ENCODE results near the gene MRTFA.

The MRTFA gene

GRCh38 chr22:40484906-40485669, 151.4 kb downstream of the MRTFA start:
- DNase-seq, result no peak

- no peak for DNase-seq
These were observed 153.6 kb downstream of the MRTFA start for GRCh38 chr22:40482886-40483285.

GRCh38 chr22:40482391-40482790, 154.1 kb downstream of the MRTFA start:
- DNase-seq, result no peak

- DNase-seq, result no peak
These were observed 155.5 kb downstream of the MRTFA start for GRCh38 chr22:40480996-40481395.

- no peak for DNase-seq
These were observed 156.5 kb downstream of the MRTFA start for GRCh38 chr22:40479887-40480538.

- no peak for DNase-seq
These were observed 157.3 kb downstream of the MRTFA start for GRCh38 chr22:40479126-40479800.

GRCh38 chr22:40478338-40479125, 158.0 kb downstream of the MRTFA start:
- DNase-seq, result no peak

- no peak for DNase-seq
These were observed 158.7 kb downstream of the MRTFA start for GRCh38 chr22:40477683-40478337.

- no peak for DNase-seq
These were observed 160.2 kb downstream of the MRTFA start for GRCh38 chr22:40476341-40476740.

GRCh38 chr22:40473703-40474102, 162.8 kb downstream of the MRTFA start:
- no peak for DNase-seq

- no peak for DNase-seq
These were observed 163.9 kb downstream of the MRTFA start for GRCh38 chr22:40472579-40472978.

GRCh38 chr22:40472051-40472450, 164.5 kb downstream of the MRTFA start:
- DNase-seq, result no peak

- DNase-seq, result no peak
These were observed 167.3 kb downstream of the MRTFA start for GRCh38 chr22:40469181-40469580.

- DNase-seq, result no peak
These were observed 167.9 kb downstream of the MRTFA start for GRCh38 chr22:40468616-40469015.

GRCh38 chr22:40466976-40467375, 169.5 kb downstream of the MRTFA start:
- no peak for DNase-seq

GRCh38 chr22:40463683-40464082, 172.8 kb downstream of the MRTFA start:
- DNase-seq, result peak; percentile 63

GRCh38 chr22:40463017-40463631, 173.4 kb downstream of the MRTFA start:
- DNase-seq, result peak; percentile 88

- peak; percentile 67 for DNase-seq
These were observed 174.1 kb downstream of the MRTFA start for GRCh38 chr22:40462195-40462984.

- no peak for DNase-seq
These were observed 182.8 kb downstream of the MRTFA start for GRCh38 chr22:40453671-40454070.

GRCh38 chr22:40452730-40453487, 183.6 kb downstream of the MRTFA start:
- DNase-seq, result peak; percentile 54

Data from hematopoietic multipotent progenitor cell treated with erythropoietin and hydrocortisone succinate and interleukin-3 and kit ligand, for 6 days (in vitro differentiated cells).